Neuronal stem cell (in vitro differentiated cells): Measurements from ENCODE around the gene NUDT7.

ENCODE experiments used
- DNase-seq: peaks from one replicate; pipeline ENCODE4 v3.0.0-alpha.2; 2013; ENCODE audit warnings: low spot score
- H2AFZ ChIP-seq: one replicate; pipeline ENCODE4 v1.6.1; 2013; ENCODE audit warnings: mild to moderate bottlenecking, low read length, inconsistent platforms
- H2AK5ac ChIP-seq: 2 replicates; pipeline ENCODE4 v1.6.1; 2013; ENCODE audit warnings: low read depth, mild to moderate bottlenecking, inconsistent platforms, low read length, moderate library complexity, mixed read lengths
- H2BK120ac ChIP-seq: 2 replicates; pipeline ENCODE4 v1.6.1; 2013; ENCODE audit warnings: low read depth, mild to moderate bottlenecking, inconsistent platforms, low read length, moderate library complexity, mixed read lengths
- H2BK12ac ChIP-seq: one replicate; pipeline ENCODE4 v1.6.1; 2013; ENCODE audit warnings: low read length, inconsistent platforms
- H2BK15ac ChIP-seq: 2 replicates; pipeline ENCODE4 v1.6.1; 2013; ENCODE audit warnings: mild to moderate bottlenecking, low read length, inconsistent platforms, mixed read lengths
- H2BK5ac ChIP-seq: one replicate; pipeline ENCODE4 v1.6.1; 2013; ENCODE audit warnings: inconsistent platforms, mild to moderate bottlenecking, low read length, moderate library complexity
- H3K14ac ChIP-seq: one replicate; pipeline ENCODE4 v1.6.1; 2013; ENCODE audit warnings: low read length, inconsistent platforms
- H3K18ac ChIP-seq: 2 replicates; pipeline ENCODE4 v1.6.1; 2013; ENCODE audit warnings: low read length, inconsistent platforms
- H3K23ac ChIP-seq: 2 replicates; pipeline ENCODE4 v1.6.1; 2013; ENCODE audit warnings: low read depth, mild to moderate bottlenecking, mixed read lengths, low read length, inconsistent platforms; ENCODE audit not compliant: poor library complexity
- H3K27ac ChIP-seq: replicated peaks from 3 replicates; pipeline ENCODE4 v1.5.1; 2013; ENCODE audit warnings: low read length, inconsistent platforms
- H3K27me3 ChIP-seq, 3 experiments: 2 replicates each; pipeline ENCODE4 v1.6.1; 2013; ENCODE audit warnings: low read length in 3 of 3, mild to moderate bottlenecking in 2 of 3, inconsistent platforms in 1 of 3, low read depth in 1 of 3, mixed read lengths in 1 of 3, moderate library complexity in 1 of 3; ENCODE audit not compliant: control insufficient read depth in 3 of 3, insufficient read depth in 3 of 3
- H3K36me3 ChIP-seq, 2 donors: replicated peaks in 1 of 2; 2 replicates each; pipeline ENCODE4 v1.6.1; 2013; ENCODE audit warnings: low read length in 2 of 2; ENCODE audit not compliant: control insufficient read depth in 2 of 2, insufficient read depth in 2 of 2
- H3K4ac ChIP-seq: 2 replicates; pipeline ENCODE4 v1.6.1; 2013; ENCODE audit warnings: inconsistent platforms, mild to moderate bottlenecking, low read length, moderate library complexity
- H3K4me1 ChIP-seq, 2 donors: 1 replicate in 1 of 2; 2 replicates in 1 of 2; pipeline ENCODE4 v1.6.1; 2013; ENCODE audit warnings: low read length in 2 of 2, low read depth in 1 of 2; ENCODE audit not compliant: control insufficient read depth in 2 of 2, insufficient read depth in 1 of 2
- H3K4me2 ChIP-seq: one replicate; pipeline ENCODE4 v1.6.1; 2013; ENCODE audit warnings: mild to moderate bottlenecking, low read length, inconsistent platforms; ENCODE audit not compliant: insufficient read depth, poor library complexity, severe bottlenecking
- H3K4me3 ChIP-seq, 2 donors: 2 replicates each; pipeline ENCODE4 v1.5.1; 2013; ENCODE audit warnings: low read length in 2 of 2, mild to moderate bottlenecking in 2 of 2, inconsistent platforms in 1 of 2, moderate library complexity in 1 of 2
- H3K79me1 ChIP-seq: one replicate; pipeline ENCODE4 v1.6.1; 2013; ENCODE audit warnings: low read depth, mild to moderate bottlenecking, inconsistent platforms, low read length, moderate library complexity
- H3K9ac ChIP-seq: one replicate; pipeline ENCODE4 v1.6.1; 2013; ENCODE audit warnings: mild to moderate bottlenecking, low read depth, low read length, inconsistent platforms; ENCODE audit not compliant: poor library complexity
- H3K9me3 ChIP-seq, 2 donors: replicated peaks in 1 of 2; 2 replicates each; pipeline versions ENCODE3 to v1.6.1; 2013; ENCODE audit warnings: low read length in 2 of 2, mild to moderate bottlenecking in 2 of 2, inconsistent platforms in 1 of 2, low read depth in 1 of 2, mixed read lengths in 1 of 2, moderate library complexity in 1 of 2; ENCODE audit not compliant: control insufficient read depth in 2 of 2, insufficient read depth in 1 of 2
- H4K8ac ChIP-seq: one replicate; pipeline ENCODE4 v1.6.1; 2013; ENCODE audit warnings: low read depth, mild to moderate bottlenecking, inconsistent platforms, low read length, moderate library complexity
- H4K91ac ChIP-seq: one replicate; pipeline ENCODE4 v1.6.1; 2013; ENCODE audit warnings: low read length, low read depth, mild to moderate bottlenecking, inconsistent platforms; ENCODE audit not compliant: poor library complexity
- WGBS, 2 donors: extraction: QIAGEN DNeasy Blood & Tissue Kit; methylation state at CpG; one replicate each; pipeline ENCODE4 v1.1.7; 2013; ENCODE audit warnings: missing lambda C conversion rate in 2 of 2, mixed read lengths in 1 of 2; ENCODE audit not compliant: insufficient read length in 2 of 2, insufficient replicate concordance in 1 of 2; ENCODE audit errors: extremely low coverage in 2 of 2; 5-methylcytosine and 5-hydroxymethylcytosine counted together

NUDT7 gene

GRCh38 chr16:77690416-77690815 is 31.9 kb upstream of the NUDT7 start:
- Histone ChIP-seq H3K27ac (no peak overlapping the region), H3K9me3 (no peaks in the 10 kb centered on the region), H3K4me2 (no peak overlapping the region), H3K4me1 (no peaks in the 10 kb centered on the region), H2AK5ac (no peak overlapping the region), H2AFZ (no peak overlapping the region), H3K18ac (no peak overlapping the region), H3K79me1 (no peaks in the 10 kb centered on the region), H3K9ac (no peak overlapping the region), H3K4ac (no peak overlapping the region), H3K4me3 (no peak overlapping the region), H2BK15ac (no peak overlapping the region), H2BK12ac (no peak overlapping the region), H2BK5ac (no peak overlapping the region), H3K27me3 (no peaks in the 10 kb centered on the region), H2BK120ac (no peak overlapping the region), H4K91ac (no peak overlapping the region), H3K36me3 (no peaks in the 10 kb centered on the region), H3K23ac (no peak overlapping the region), H4K8ac (no peak overlapping the region), H3K14ac (no peak overlapping the region)
- no CpG with 5 or more reads among the region's 7 CpGs for WGBS, 2 donors
- DNase-seq, result no peak

GRCh38 chr16:77692612-77693011 is 29.7 kb upstream of the NUDT7 start:
- Histone ChIP-seq H3K18ac (no peak overlapping the region), H3K79me1 (no peaks in the 10 kb centered on the region)
- WGBS, 2 donors, result no CpG with 5 or more reads among the region's 1 CpG

DNA sequence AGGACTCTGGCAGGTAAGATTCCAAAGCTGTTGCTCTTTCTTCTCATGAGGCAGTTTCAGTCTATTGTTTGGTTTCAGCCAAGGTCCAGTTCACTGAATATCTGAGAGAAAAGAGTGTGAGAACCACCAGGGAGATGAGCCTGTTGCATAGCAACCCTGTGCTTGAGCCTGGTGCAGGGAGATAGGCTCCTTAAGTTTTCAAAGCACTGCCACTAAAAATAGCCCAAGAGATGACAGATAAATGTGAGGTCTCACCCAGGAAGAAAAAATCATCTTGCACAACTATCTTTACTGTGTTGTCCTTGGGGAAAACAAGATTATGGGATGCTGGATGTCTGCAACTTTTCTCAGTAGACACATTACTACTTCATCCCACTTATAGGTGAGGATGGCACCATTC is 26.2 kb upstream of the NUDT7 start:
- Histone ChIP-seq H3K36me3 (no peaks in the 10 kb centered on the region), H2BK12ac (no peak overlapping the region), H3K27me3 (peaks cover 0 to 16% (median 0%) of the 10 kb centered on the region in 3 experiments), H4K91ac (no peak overlapping the region), H2BK5ac (no peak overlapping the region), H2BK120ac (no peak overlapping the region), H3K27ac (no peak overlapping the region), H2AFZ (no peak overlapping the region), H3K4me3 (no peak overlapping the region), H3K18ac (no peak overlapping the region), H3K9me3 (peaks cover 3 to 4% of the 10 kb centered on the region in 2 donors), H3K14ac (no peak overlapping the region), H2BK15ac (no peak overlapping the region), H3K4me1 (peaks cover 2 to 8% of the 10 kb centered on the region in 2 donors), H2AK5ac (no peak overlapping the region), H4K8ac (no peak overlapping the region), H3K79me1 (no peaks in the 10 kb centered on the region), H3K23ac (no peak overlapping the region), H3K9ac (no peak overlapping the region), H3K4ac (no peak overlapping the region), H3K4me2 (no peak overlapping the region)
- no peak for DNase-seq

More at GRCh38 chr16:77692612-77693011, 29.7 kb upstream of the NUDT7 start:
- H3K27me3 ChIP-seq, result peaks cover 0 to 5% (median 0%) of the 10 kb centered on the region in 3 experiments
- DNase-seq, result no peak
- no peak overlapping the region for H3K4me3 ChIP-seq
- H4K8ac ChIP-seq, result no peak overlapping the region
- no peak overlapping the region for H3K4ac ChIP-seq
- H3K27ac ChIP-seq, result no peak overlapping the region
- no peak overlapping the region for H2AK5ac ChIP-seq
- no peak overlapping the region for H3K9ac ChIP-seq
- no peak overlapping the region for H2BK5ac ChIP-seq
- peaks cover 3 to 4% of the 10 kb centered on the region in 2 donors for H3K9me3 ChIP-seq
- peaks cover 2 to 8% of the 10 kb centered on the region in 2 donors for H3K4me1 ChIP-seq
- no peak overlapping the region for H4K91ac ChIP-seq
- no peak overlapping the region for H3K14ac ChIP-seq
- no peak overlapping the region for H2AFZ ChIP-seq
- no peak overlapping the region for H3K23ac ChIP-seq
- H2BK12ac ChIP-seq, result no peak overlapping the region
- no peak overlapping the region for H2BK15ac ChIP-seq
- no peak overlapping the region for H2BK120ac ChIP-seq
- H3K4me2 ChIP-seq, result no peak overlapping the region
- no peaks in the 10 kb centered on the region for H3K36me3 ChIP-seq

DNA sequence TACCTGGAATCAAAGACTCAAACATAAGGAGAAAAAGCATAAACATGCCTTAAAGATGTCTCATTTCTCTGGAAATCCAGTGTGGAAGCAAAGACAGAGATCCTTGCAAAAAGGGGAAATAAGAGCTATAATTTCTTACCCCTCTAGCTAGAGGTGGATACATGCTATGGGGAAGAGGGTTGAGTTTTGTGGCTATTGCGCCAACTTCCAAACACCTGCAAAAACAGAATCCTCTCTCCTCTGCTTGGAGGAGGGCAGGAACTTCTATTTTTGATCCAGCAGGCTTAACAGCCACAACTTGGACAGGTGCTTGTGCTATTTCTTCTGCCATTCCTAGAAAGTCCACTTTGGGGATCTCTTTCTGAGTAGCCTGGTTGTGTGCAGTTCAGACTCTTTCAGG is 21.5 kb upstream of the NUDT7 start:
- Histone ChIP-seq H3K14ac (no peak overlapping the region), H3K79me1 (no peaks in the 10 kb centered on the region), H2BK120ac (no peak overlapping the region), H3K9me3 (peaks cover 3 to 4% of the 10 kb centered on the region in 2 donors), H4K91ac (no peak overlapping the region), H3K27me3 (peaks cover 0 to 23% (median 0%) of the 10 kb centered on the region in 3 experiments), H2BK12ac (no peak overlapping the region), H3K4me3 (no peak overlapping the region), H3K18ac (no peak overlapping the region), H3K4me1 (peaks cover 1 to 5% of the 10 kb centered on the region in 2 donors), H4K8ac (no peak overlapping the region), H3K4ac (no peak overlapping the region), H3K27ac (no peak overlapping the region), H3K23ac (no peak overlapping the region), H3K9ac (no peak overlapping the region), H2AK5ac (no peak overlapping the region), H3K4me2 (no peak overlapping the region), H2BK15ac (no peak overlapping the region), H2BK5ac (no peak overlapping the region), H2AFZ (no peak overlapping the region), H3K36me3 (no peaks in the 10 kb centered on the region)
- no peak for DNase-seq
- no CpG with 5 or more reads among the region's 1 CpG for WGBS, 2 donors
